MM.1S (cell line): Measurements from ENCODE around the gene SLC33A1.

ENCODE experiments used
- DNase-seq: peaks from one replicate; pipeline ENCODE4 v3.0.0-alpha.2; 2015
- H2AFZ ChIP-seq: fragments of 300-600 bp; sonication (generic); 2 replicates; pipeline ENCODE4 v1.6.0; 2016; ENCODE audit warnings: antibody characterized with exemption, low read length
- H3F3A ChIP-seq: fragments of 300-600 bp; sonication (generic); 2 replicates; pipeline ENCODE4 v1.6.1; 2016; ENCODE audit warnings: mild to moderate bottlenecking, antibody characterized with exemption, low read length, moderate library complexity, mixed read lengths; ENCODE audit not compliant: insufficient read depth
- H3K27ac ChIP-seq: fragments of 300-600 bp; sonication (generic); 2 replicates; pipeline ENCODE4 v1.5.1; 2016; ENCODE audit warnings: mild to moderate bottlenecking, low read length
- H3K27me3 ChIP-seq: fragments of 300-600 bp; sonication (generic); replicated peaks from 2 replicates; pipeline ENCODE4 v1.6.0; 2016; ENCODE audit warnings: low read length; ENCODE audit not compliant: insufficient read depth
- H3K36me3 ChIP-seq: fragments of 300-600 bp; sonication (generic); replicated peaks from 2 replicates; pipeline ENCODE4 v1.6.1; 2016; ENCODE audit warnings: mild to moderate bottlenecking, low read length, mixed read lengths; ENCODE audit not compliant: insufficient read depth
- H3K4me1 ChIP-seq: fragments of 300-600 bp; sonication (generic); 2 replicates; pipeline ENCODE4 v1.6.1; 2016; ENCODE audit warnings: low read length, mixed read lengths
- H3K4me2 ChIP-seq: fragments of 300-600 bp; sonication (generic); 2 replicates; pipeline ENCODE4 v1.6.0; 2016; ENCODE audit warnings: low read depth, low read length
- H3K4me3 ChIP-seq: fragments of 300-600 bp; sonication (generic); 2 replicates; pipeline ENCODE4 v1.5.1; 2016; ENCODE audit warnings: low read length, mixed read lengths
- H3K79me2 ChIP-seq: fragments of 300-600 bp; sonication (generic); 2 replicates; pipeline ENCODE4 v1.6.1; 2016; ENCODE audit warnings: mixed run types, low read length, mixed read lengths
- H3K9ac ChIP-seq: fragments of 300-600 bp; sonication (generic); 2 replicates; pipeline ENCODE4 v1.6.1; 2016; ENCODE audit warnings: low read length, mixed read lengths
- H3K9me2 ChIP-seq: fragments of 300-600 bp; sonication (generic); replicated peaks from 2 replicates; pipeline ENCODE4 v1.6.1; 2016; ENCODE audit warnings: mild to moderate bottlenecking, low read length, mixed read lengths; ENCODE audit not compliant: insufficient read depth
- H3K9me3 ChIP-seq: fragments of 300-600 bp; sonication (generic); replicated peaks from 2 replicates; pipeline ENCODE4 v1.6.1; 2016; ENCODE audit warnings: mild to moderate bottlenecking, low read length, mixed read lengths; ENCODE audit not compliant: insufficient read depth
- H4K20me1 ChIP-seq: fragments of 300-600 bp; sonication (generic); 2 replicates; pipeline ENCODE4 v1.6.1; 2016; ENCODE audit warnings: mild to moderate bottlenecking, low read length, moderate library complexity, mixed read lengths; ENCODE audit not compliant: insufficient read depth
- CTCF ChIP-seq: fragments of 300-600 bp; sonication (generic); IDR thresholded peaks from 2 replicates; pipeline ENCODE4 v1.5.1; 2016; ENCODE audit warnings: antibody characterized with exemption, low read length, mixed read lengths
- EZH2 ChIP-seq: fragments of 300-600 bp; sonication (generic); optimal IDR thresholded peaks from 2 replicates; pipeline ENCODE3; 2017; ENCODE audit warnings: low read depth, mild to moderate bottlenecking, antibody characterized with exemption, low read length, mixed read lengths
- EZH2phosphoT487 ChIP-seq: fragments of 300-600 bp; sonication (generic); IDR thresholded peaks from 2 replicates; pipeline ENCODE4 v1.6.1; 2018; ENCODE audit warnings: antibody characterized with exemption, low read length

SLC33A1 gene

GRCh38 chr3:155791190-155791589 lies 63.0 kb downstream of the SLC33A1 start:
- no peak overlapping the region for H3K9ac ChIP-seq
- no peak overlapping the region for H3K4me3 ChIP-seq
- H2AFZ ChIP-seq, result no peak overlapping the region
- no peaks in the 10 kb centered on the region for H3K36me3 ChIP-seq
- no peaks in the 10 kb centered on the region for H3K27me3 ChIP-seq
- no peaks in the 10 kb centered on the region for H3K9me2 ChIP-seq
- no peak for DNase-seq
- no peaks in the 10 kb centered on the region for H3K79me2 ChIP-seq
- H3K27ac ChIP-seq, result no peak overlapping the region
- TF ChIP-seq CTCF (no peak), EZH2 (no peak), EZH2phosphoT487 (no peak)
- no peaks in the 10 kb centered on the region for H4K20me1 ChIP-seq
- no peaks in the 10 kb centered on the region for H3F3A ChIP-seq
- no peaks in the 10 kb centered on the region for H3K9me3 ChIP-seq
- H3K4me2 ChIP-seq, result no peak overlapping the region
- no peaks in the 10 kb centered on the region for H3K4me1 ChIP-seq

GRCh38 chr3:155790272-155790925 lies 63.8 kb downstream of the SLC33A1 start:
- Histone ChIP-seq H3K4me2 (no peak overlapping the region), H3K27me3 (no peaks in the 10 kb centered on the region), H2AFZ (no peak overlapping the region), H3F3A (no peaks in the 10 kb centered on the region), H3K27ac (no peak overlapping the region), H3K4me3 (no peak overlapping the region), H3K36me3 (no peaks in the 10 kb centered on the region), H3K9ac (no peak overlapping the region), H3K9me2 (no peaks in the 10 kb centered on the region), H3K4me1 (no peaks in the 10 kb centered on the region), H3K79me2 (no peaks in the 10 kb centered on the region), H4K20me1 (no peaks in the 10 kb centered on the region), H3K9me3 (no peaks in the 10 kb centered on the region)
- DNase-seq, result no peak
- no peak for TF ChIP-seq CTCF
- no peak for TF ChIP-seq EZH2phosphoT487
- TF ChIP-seq EZH2, result no peak

GRCh38 chr3:155785662-155786295 lies 68.4 kb downstream of the SLC33A1 start:
- Histone ChIP-seq H3K4me3 (no peak overlapping the region), H3K27me3 (no peaks in the 10 kb centered on the region), H3K4me1 (no peaks in the 10 kb centered on the region), H3K36me3 (no peaks in the 10 kb centered on the region), H3K79me2 (no peaks in the 10 kb centered on the region), H3K27ac (no peak overlapping the region), H3K9me3 (no peaks in the 10 kb centered on the region), H3K9me2 (no peaks in the 10 kb centered on the region), H2AFZ (no peak overlapping the region), H3K9ac (no peak overlapping the region), H4K20me1 (no peaks in the 10 kb centered on the region), H3F3A (no peaks in the 10 kb centered on the region), H3K4me2 (no peak overlapping the region)
- TF ChIP-seq EZH2, result no peak
- no peak for TF ChIP-seq CTCF
- DNase-seq, result peak; percentile 39
